Stimulated activated CD4-positive, alpha-beta T cell treated with anti-CD3 and anti-CD28 coated beads, Interleukin-15, amount 100 ng/mL, for 24 hours (primary cell): ENCODE results near the gene HBG1.

Source experiments
- DNase-seq: peaks from one replicate; pipeline ENCODE4 v3.0.0-alpha.2; 2020

The HBG1 gene

GRCh38 chr11:5245155-5245554 is 4.5 kb downstream of the HBG1 start:
- no peak for DNase-seq

DNA sequence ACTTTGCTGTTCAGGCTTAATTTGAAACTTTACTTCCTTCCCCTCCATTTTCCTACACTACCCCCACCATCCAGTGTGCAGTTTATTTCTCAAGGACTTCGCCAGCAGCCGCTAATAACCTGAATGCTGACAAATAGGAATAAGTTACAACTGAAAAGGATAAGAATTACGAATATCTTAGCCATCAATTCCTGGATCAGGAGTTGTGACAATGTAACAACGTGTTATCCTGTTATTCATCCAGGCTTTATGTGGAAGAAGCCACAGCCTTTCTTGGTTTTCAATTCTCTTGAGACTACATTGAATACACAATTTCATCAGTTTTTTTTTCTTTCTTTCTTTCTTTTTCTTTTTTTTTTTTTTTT is 5.9 kb downstream of the HBG1 start:
- no peak for DNase-seq

DNA sequence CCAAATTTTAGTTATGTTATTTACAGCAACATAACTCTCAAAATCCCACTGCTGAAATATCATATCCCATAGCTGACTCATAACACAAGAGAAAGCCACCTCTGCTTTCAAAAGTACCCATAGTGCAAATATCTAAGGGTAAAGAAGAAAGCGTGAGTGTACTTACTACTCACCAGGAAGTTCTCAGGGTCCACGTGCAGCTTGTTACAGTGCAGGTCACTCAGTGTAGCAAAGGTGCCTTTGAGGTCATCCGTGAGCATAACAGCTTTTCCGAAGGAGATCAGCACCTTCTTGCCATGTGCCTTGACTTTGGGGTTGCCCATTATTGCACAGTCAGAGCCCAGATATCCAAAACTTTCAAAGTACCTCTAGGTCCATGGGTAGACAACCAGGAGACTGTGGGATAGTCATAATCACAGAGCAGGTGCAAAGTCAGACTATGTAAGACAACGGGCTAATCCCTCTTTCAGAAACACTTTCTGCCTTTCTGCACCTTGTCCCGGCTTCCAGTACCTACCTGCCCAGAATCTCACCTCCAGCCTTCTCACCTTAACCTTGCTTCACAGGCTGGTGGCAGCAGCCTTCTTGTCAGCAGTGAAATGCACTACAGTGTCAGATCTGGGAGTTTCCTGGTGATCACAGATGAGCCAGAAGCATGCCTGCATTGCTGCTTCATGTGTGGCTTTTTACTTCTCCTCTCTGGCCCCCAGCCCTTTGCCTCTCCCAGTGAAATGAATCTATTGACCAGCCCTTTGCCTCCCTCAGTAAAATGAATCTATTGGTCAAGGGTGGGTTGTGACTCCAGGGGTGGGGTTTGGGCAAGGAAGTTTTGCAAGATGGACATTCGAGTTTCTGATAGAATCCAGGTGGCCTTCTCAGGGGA is 6.5 kb downstream of the HBG1 start:
- DNase-seq, result no peak

DNA sequence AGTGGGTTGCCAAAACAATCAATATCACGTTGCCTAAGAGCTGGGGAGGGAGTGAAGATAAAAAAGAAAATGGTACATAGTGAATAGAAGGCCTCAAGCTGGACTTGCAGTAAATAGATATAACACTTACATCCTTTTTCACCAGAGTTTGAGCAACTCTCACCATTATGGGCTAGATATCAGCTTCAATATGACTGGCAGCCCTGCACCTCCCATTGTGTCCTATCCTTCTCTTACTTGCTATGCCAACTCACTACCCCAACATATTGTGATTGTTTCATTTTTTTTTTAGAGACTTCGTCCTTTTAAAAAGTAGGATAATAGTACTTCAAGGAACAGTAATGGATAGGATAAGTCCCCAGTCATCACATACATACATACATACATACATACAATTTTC is 7.4 kb downstream of the HBG1 start:
- DNase-seq, result no peak

DNA sequence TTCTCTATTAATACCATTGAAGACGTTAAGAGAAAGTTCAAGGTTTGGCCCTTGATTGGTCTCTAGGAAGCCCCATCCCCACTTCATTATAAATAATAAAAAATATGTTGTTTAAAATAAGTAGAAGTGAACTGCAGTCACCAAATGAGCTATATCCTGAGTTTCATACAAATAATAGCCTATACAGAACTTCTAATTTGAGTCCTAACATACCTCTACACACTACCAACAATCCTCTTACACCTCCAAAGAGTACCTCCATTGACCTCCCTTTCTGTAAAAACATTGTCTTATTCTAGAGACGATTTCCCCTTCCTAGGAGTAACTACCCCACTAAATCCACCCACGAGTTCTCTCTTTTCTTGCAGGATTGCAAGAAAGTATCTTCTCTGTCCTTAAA is 8.2 kb downstream of the HBG1 start:
- no peak for DNase-seq

- no peak for DNase-seq
These were observed 9.2 kb downstream of the HBG1 start for GRCh38 chr11:5240458-5240857.

- no peak for DNase-seq
These were observed 9.6 kb downstream of the HBG1 start for GRCh38 chr11:5240056-5240455.

- DNase-seq, result no peak
These were observed 10.6 kb downstream of the HBG1 start for GRCh38 chr11:5239046-5239445.

GRCh38 chr11:5238486-5238885 is 11.2 kb downstream of the HBG1 start:
- no peak for DNase-seq

- DNase-seq, result no peak
These were observed 12.2 kb downstream of the HBG1 start for GRCh38 chr11:5237420-5237819.

GRCh38 chr11:5235364-5236095 is 14.1 kb downstream of the HBG1 start:
- DNase-seq, result no peak

GRCh38 chr11:5234381-5234834 is 15.2 kb downstream of the HBG1 start, which contains the start of gene HBD:
Gene HBD, minus strand, starts transcription at chr11:5234483. Its CDS starts 50 bp downstream, at chr11:5234433.
- DNase-seq, result no peak

- DNase-seq, result no peak
These were observed 16.4 kb downstream of the HBG1 start for GRCh38 chr11:5233307-5233706.

DNA sequence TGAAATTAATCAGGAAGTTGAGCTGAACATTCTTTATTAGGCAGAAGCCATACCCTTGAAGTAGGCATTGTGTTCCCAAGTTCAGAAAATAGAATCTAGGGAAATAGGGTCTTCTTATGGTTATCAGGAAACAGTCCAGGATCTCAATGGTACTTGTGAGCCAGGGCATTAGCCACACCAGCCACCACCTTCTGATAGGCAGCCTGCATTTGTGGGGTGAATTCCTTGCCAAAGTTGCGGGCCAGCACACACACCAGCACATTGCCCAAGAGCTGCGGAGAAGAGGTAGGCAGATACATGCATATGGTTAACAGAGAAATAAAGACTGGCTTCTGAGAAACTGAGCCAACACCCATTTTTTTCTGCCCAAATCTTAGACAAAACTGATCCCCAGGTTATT is 16.8 kb downstream of the HBG1 start:
- DNase-seq, result no peak

DNA sequence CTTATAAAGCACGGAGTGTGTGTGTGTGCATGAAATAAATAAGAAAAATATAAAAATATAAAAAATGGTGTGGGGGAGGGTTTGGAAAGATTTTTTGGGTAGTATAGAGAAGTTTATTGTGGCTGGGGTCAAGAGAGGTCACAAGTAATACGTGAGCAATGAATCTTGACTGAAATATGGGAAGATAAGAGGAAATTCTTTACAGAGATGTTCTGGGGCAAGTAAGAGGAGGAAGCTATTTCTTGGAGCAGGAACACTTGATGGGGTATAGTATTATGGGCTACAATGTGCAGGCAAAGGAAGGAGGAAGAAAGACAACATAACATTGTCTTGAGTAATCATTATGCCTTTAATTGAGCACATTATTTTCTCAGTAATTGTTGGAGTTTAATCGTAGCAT is 17.5 kb downstream of the HBG1 start:
- no peak for DNase-seq

- no peak for DNase-seq
These were observed 18.5 kb downstream of the HBG1 start for GRCh38 chr11:5231111-5231510.

DNA sequence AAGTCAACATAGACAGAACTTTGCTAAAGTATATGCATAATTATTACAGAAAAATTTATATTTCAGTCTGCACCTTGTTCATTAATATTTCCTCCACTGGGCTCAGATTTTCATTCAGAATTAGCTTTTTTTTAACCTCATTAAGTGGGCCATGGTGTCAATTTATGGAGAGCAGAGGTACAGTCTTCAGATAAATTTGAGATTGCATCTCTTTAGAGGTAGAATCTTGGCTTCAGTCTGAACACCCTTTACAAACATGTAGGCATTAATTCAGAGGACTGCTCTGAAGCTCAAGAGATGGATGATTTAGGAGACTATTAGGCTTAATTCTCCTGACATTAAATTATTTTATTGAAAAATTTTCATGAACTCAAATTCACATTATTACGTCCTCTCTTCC is 19.4 kb downstream of the HBG1 start:
- no peak for DNase-seq

DNA sequence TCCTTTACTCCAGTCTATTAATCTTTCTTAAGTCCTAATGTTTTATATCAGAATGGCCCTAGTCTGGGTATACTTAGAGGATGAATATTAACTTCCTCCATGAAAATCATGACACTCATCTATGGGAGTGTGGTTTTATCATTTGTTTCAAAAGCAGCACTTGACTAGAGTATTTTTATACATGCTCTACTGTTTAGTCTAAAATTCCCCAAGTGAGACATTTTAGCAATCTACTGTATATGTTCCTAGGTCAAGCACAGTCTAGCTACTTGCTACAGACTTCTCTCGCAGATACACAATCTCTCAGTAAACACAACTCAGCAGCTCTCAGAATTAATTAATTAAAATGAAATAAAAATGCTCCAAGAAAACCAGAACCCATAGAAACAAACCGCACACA is 19.9 kb downstream of the HBG1 start:
- no peak for DNase-seq

DNA sequence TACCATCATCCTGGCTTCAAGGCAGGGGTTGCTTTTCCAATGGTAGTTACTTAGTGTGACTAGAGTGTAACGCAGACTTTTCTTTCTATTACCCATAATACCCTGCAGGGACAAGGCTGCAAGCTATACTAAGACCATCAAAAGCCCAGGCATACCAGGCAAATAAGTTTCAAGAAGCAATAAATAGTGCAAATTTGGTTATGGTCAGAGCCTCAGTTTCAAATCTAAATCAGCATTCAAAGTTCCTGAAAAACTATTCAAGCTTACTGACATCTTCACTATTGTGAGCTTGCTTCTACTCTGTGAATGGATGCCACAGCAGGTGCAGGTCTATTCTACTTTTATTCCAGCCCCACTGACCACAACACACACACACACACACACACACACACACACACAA is 20.3 kb downstream of the HBG1 start:
- no peak for DNase-seq

DNA sequence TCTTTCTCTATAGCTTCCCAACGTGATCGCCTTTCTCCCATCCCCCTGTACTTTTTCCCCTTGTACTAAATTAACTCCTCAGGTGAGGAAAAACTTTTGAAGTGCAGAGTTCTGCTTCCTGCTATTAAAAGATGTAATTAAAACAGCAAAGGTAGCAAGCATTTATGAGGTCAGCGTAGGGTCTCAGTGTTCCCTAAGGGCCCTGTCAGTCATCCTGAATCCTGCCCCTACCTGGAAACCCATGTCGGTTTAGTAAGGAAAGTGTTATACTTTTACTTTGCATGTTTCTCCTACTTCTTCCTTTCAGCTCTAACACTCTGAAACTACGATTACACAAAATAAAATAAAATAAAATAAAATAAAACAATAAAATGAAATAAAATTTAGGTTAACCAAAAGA is 21.5 kb downstream of the HBG1 start:
- DNase-seq, result no peak

- DNase-seq, result no peak
These were observed 22.0 kb downstream of the HBG1 start for GRCh38 chr11:5227681-5228080.

GRCh38 chr11:5226732-5227310 is 22.8 kb downstream of the HBG1 start, which contains the start of gene HBB:
Gene HBB, minus strand, starts transcription at chr11:5227071. Its CDS starts 50 bp downstream, at chr11:5227021.
- no peak for DNase-seq

DNA sequence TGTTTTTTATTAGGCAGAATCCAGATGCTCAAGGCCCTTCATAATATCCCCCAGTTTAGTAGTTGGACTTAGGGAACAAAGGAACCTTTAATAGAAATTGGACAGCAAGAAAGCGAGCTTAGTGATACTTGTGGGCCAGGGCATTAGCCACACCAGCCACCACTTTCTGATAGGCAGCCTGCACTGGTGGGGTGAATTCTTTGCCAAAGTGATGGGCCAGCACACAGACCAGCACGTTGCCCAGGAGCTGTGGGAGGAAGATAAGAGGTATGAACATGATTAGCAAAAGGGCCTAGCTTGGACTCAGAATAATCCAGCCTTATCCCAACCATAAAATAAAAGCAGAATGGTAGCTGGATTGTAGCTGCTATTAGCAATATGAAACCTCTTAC is 24.2 kb downstream of the HBG1 start:
- no peak for DNase-seq
